ENCODE measurements around the gene ST6GALNAC4.
A peak's percentile ranks its signal among the peaks of the same experiment; 100 is the strongest.

Gene ST6GALNAC4

GRCh38 chr9:127913682-127914081 is 3.2 kb downstream of the ST6GALNAC4 start:
- H3K4me3 ChIP-seq (replicated peaks; ENCODE audit: low read depth, low read length), result no peak overlapping the region
- no peak for TF ChIP-seq CTCF (IDR thresholded peaks at IDR 0.05; ENCODE audit: low read depth, low read length, missing control alignments)
- DNase-seq (ENCODE audit: extremely low read depth, low read depth), result no peak

- no peak for TF ChIP-seq CTCF (IDR thresholded peaks at IDR 0.05; ENCODE audit: low read depth, low read length, missing control alignments)
- DNase-seq (ENCODE audit: extremely low read depth, low read depth), result no peak
These were observed 4.0 kb downstream of the ST6GALNAC4 start for GRCh38 chr9:127912882-127913281.

GRCh38 chr9:127912296-127912695 is 4.5 kb downstream of the ST6GALNAC4 start:
- H3K4me3 ChIP-seq (replicated peaks; ENCODE audit: low read depth, low read length), result no peak overlapping the region
- DNase-seq (ENCODE audit: extremely low read depth, low read depth), result no peak
- TF ChIP-seq CTCF (IDR thresholded peaks at IDR 0.05; ENCODE audit: low read depth, low read length, missing control alignments), result no peak

More at GRCh38 chr9:127912882-127913281, 4.0 kb downstream of the ST6GALNAC4 start:
- H3K4me3 ChIP-seq (replicated peaks; ENCODE audit: low read depth, low read length), result no peak overlapping the region

- DNase-seq (ENCODE audit: extremely low read depth, low read depth), result no peak
- TF ChIP-seq CTCF (IDR thresholded peaks at IDR 0.05; ENCODE audit: low read depth, low read length, missing control alignments), result peak; percentile 8
- H3K4me3 ChIP-seq (replicated peaks; ENCODE audit: low read depth, low read length), result no peak overlapping the region
These were observed 6.1 kb downstream of the ST6GALNAC4 start for GRCh38 chr9:127910613-127911205.

GRCh38 chr9:127909839-127910273 is 7.0 kb downstream of the ST6GALNAC4 start:
- no peak overlapping the region for H3K4me3 ChIP-seq (replicated peaks; ENCODE audit: low read depth, low read length)
- no peak for DNase-seq (ENCODE audit: extremely low read depth, low read depth)
- TF ChIP-seq CTCF (IDR thresholded peaks at IDR 0.05; ENCODE audit: low read depth, low read length, missing control alignments), result no peak

- no peak for DNase-seq (ENCODE audit: extremely low read depth, low read depth)
- no peak overlapping the region for H3K4me3 ChIP-seq (replicated peaks; ENCODE audit: low read depth, low read length)
- no peak for TF ChIP-seq CTCF (IDR thresholded peaks at IDR 0.05; ENCODE audit: low read depth, low read length, missing control alignments)
These were observed 8.2 kb downstream of the ST6GALNAC4 start for GRCh38 chr9:127908660-127908926.

All from HFF-Myc (cell line).